SK-N-SH treated with all-trans-retinoic acid at 6 μM for 48 hours (cell line): ENCODE data around the gene ADAM22.
A peak's percentile ranks its signal among the peaks of the same experiment; 100 is the strongest.

Source experiments
- ATAC-seq: fragments of 200-7000 bp; cut with Tn5 transposase; 3 replicates; pipeline ENCODE4 v1.9.1; 2020; ENCODE audit warnings: mild to moderate bottlenecking, moderate library complexity
- ESRRG ChIP-seq: fragments of 250-450 bp; sonication (Bioruptor Pico); IDR thresholded peaks from 2 replicates; pipeline ENCODE4 v1.6.1; 2021; ENCODE audit warnings: mild to moderate bottlenecking
- ISL1 ChIP-seq: fragments of 250-450 bp; sonication (Bioruptor Pico); IDR thresholded peaks from 2 replicates; pipeline ENCODE4 v2.1.2; 2022; ENCODE audit warnings: mild to moderate bottlenecking, moderate library complexity
- OSR1 ChIP-seq: fragments of 250-450 bp; sonication (Bioruptor Pico); IDR thresholded peaks from 2 replicates; pipeline ENCODE4 v1.8.0; 2022; ENCODE audit warnings: moderate library complexity, mild to moderate bottlenecking, inconsistent platforms
- PATZ1 ChIP-seq: fragments of 250-450 bp; sonication (Bioruptor Pico); IDR thresholded peaks from 2 replicates; pipeline ENCODE4 v1.8.0; 2020; ENCODE audit warnings: mild to moderate bottlenecking, moderate library complexity, borderline replicate concordance
- PPARA ChIP-seq: fragments of 250-450 bp; sonication (Bioruptor Pico); IDR thresholded peaks from 2 replicates; pipeline ENCODE4 v1.5.0; 2020; ENCODE audit warnings: mild to moderate bottlenecking, borderline replicate concordance
- RARB ChIP-seq: fragments of 250-450 bp; sonication (Bioruptor Pico); IDR thresholded peaks from 2 replicates; pipeline ENCODE4 v1.8.0; 2021; ENCODE audit warnings: mild to moderate bottlenecking, moderate library complexity
- SNAI2 ChIP-seq: fragments of 250-450 bp; sonication (Bioruptor Pico); IDR thresholded peaks from 2 replicates; pipeline ENCODE4 v1.5.0; 2020; ENCODE audit warnings: mild to moderate bottlenecking, moderate library complexity
- TCF4 ChIP-seq: fragments of 250-450 bp; sonication (Bioruptor Pico); IDR thresholded peaks from 2 replicates; pipeline ENCODE4 v1.8.0; 2021; ENCODE audit warnings: mild to moderate bottlenecking, moderate library complexity, borderline replicate concordance
- TOX ChIP-seq: fragments of 250-450 bp; sonication (Bioruptor Pico); IDR thresholded peaks from 2 replicates; pipeline ENCODE4 v1.8.0; 2021; ENCODE audit warnings: mild to moderate bottlenecking, moderate library complexity, borderline replicate concordance
- ZC3H10 ChIP-seq: fragments of 250-450 bp; sonication (Bioruptor Pico); IDR thresholded peaks from 2 replicates; pipeline ENCODE4 v1.5.1; 2021; ENCODE audit warnings: mild to moderate bottlenecking, moderate library complexity
- ZFP3 ChIP-seq: fragments of 250-450 bp; sonication (Bioruptor Pico); IDR thresholded peaks from 2 replicates; pipeline ENCODE4 v1.5.0; 2020; ENCODE audit warnings: mild to moderate bottlenecking, moderate library complexity
- ZFP30 ChIP-seq: fragments of 450-650 bp; formaldehyde crosslinking; IDR thresholded peaks from 2 replicates; pipeline ENCODE4 v1.5.0; 2022; ENCODE audit warnings: mild to moderate bottlenecking, moderate library complexity
- ZNF565 ChIP-seq: fragments of 450-650 bp; formaldehyde crosslinking; conservative IDR thresholded peaks from 2 replicates; pipeline ENCODE4 v1.5.0; 2020; ENCODE audit warnings: low read depth, mild to moderate bottlenecking, moderate library complexity
- ZNF70 ChIP-seq: fragments of 450-650 bp; formaldehyde crosslinking; IDR thresholded peaks from 2 replicates; pipeline ENCODE4 v1.5.0; 2020; ENCODE audit warnings: mild to moderate bottlenecking, moderate library complexity
- ZNF8 ChIP-seq: fragments of 450-650 bp; formaldehyde crosslinking; IDR thresholded peaks from 2 replicates; pipeline ENCODE4 v1.5.0; 2020; ENCODE audit warnings: mild to moderate bottlenecking, moderate library complexity
- TF ChIP-seq, protein P1 (sequence below): fragments of 250-450 bp; sonication (Bioruptor Pico); IDR thresholded peaks from 2 replicates; pipeline ENCODE4 v1.5.1; 2020; ENCODE audit warnings: low read depth, mild to moderate bottlenecking, moderate library complexity
- TF ChIP-seq, protein P2 (sequence below): fragments of 250-450 bp; sonication (Bioruptor Pico); IDR thresholded peaks from 2 replicates; pipeline ENCODE4 v1.5.1; 2021; ENCODE audit warnings: mild to moderate bottlenecking, moderate library complexity
- TF ChIP-seq, protein P3 (sequence below): fragments of 250-450 bp; sonication (Bioruptor Pico); IDR thresholded peaks from 2 replicates; pipeline ENCODE4 v1.8.0; 2021; ENCODE audit warnings: low read depth, mild to moderate bottlenecking, moderate library complexity, borderline replicate concordance

ADAM22 gene

GRCh38 chr7:88169717-88170320 is 235.8 kb downstream of the ADAM22 start:
- ATAC-seq: peak; percentile 77
- TF ChIP-seq ZNF565 (CRISPR knock-in tag) (no peak), PPARA (CRISPR knock-in tag) (no peak), SNAI2 (CRISPR knock-in tag) (no peak), TOX (CRISPR knock-in tag) (no peak), OSR1 (CRISPR knock-in tag) (no peak), ZNF70 (CRISPR knock-in tag) (no peak), ZC3H10 (CRISPR knock-in tag) (no peak), ESRRG (no peak), ZFP30 (CRISPR knock-in tag) (no peak)
- TF ChIP-seq, protein P1, sequence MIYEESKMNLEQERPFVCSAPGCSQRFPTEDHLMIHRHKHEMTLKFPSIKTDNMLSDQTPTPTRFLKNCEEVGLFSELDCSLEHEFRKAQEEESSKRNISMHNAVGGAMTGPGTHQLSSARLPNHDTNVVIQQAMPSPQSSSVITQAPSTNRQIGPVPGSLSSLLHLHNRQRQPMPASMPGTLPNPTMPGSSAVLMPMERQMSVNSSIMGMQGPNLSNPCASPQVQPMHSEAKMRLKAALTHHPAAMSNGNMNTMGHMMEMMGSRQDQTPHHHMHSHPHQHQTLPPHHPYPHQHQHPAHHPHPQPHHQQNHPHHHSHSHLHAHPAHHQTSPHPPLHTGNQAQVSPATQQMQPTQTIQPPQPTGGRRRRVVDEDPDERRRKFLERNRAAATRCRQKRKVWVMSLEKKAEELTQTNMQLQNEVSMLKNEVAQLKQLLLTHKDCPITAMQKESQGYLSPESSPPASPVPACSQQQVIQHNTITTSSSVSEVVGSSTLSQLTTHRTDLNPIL: no peak
- TF ChIP-seq, protein P2, sequence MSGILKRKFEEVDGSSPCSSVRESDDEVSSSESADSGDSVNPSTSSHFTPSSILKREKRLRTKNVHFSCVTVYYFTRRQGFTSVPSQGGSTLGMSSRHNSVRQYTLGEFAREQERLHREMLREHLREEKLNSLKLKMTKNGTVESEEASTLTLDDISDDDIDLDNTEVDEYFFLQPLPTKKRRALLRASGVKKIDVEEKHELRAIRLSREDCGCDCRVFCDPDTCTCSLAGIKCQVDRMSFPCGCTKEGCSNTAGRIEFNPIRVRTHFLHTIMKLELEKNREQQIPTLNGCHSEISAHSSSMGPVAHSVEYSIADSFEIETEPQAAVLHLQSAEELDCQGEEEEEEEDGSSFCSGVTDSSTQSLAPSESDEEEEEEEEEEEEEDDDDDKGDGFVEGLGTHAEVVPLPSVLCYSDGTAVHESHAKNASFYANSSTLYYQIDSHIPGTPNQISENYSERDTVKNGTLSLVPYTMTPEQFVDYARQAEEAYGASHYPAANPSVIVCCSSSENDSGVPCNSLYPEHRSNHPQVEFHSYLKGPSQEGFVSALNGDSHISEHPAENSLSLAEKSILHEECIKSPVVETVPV (CRISPR knock-in tag): no peak

- ATAC-seq: no peak
- TF ChIP-seq ZC3H10 (CRISPR knock-in tag): 0 out of 2 replicates have a peak, but pooled peaks have one; percentile 5
- no peak for TF ChIP-seq TCF4
Observed at GRCh38 chr7:88172842-88173241, 238.8 kb downstream of the ADAM22 start.

DNA sequence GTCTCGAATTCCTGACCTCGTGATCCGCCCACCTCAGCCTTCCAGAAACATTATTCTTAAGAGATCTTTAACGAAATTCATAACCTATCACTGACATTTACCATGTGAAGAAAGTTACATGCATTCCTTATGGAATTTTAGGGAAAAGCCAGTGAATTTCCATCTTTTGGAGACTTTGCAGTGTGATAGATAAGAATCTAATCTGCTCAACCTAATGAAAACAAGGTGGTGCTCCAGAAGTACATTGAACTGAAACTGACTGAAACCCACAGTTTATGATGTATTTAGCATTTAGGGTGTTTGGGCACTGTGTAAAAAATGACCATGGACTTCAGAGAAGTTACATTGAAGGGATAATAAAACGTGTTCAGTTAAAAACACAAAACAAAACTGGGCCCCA is 242.1 kb downstream of the ADAM22 start:
- TF ChIP-seq ISL1 (no peak), PATZ1 (CRISPR knock-in tag) (no peak), TCF4 (peak; percentile 69; the same call in 1 of the 2 replicates)
- TF ChIP-seq, protein P1: no peak
- TF ChIP-seq, protein P3, sequence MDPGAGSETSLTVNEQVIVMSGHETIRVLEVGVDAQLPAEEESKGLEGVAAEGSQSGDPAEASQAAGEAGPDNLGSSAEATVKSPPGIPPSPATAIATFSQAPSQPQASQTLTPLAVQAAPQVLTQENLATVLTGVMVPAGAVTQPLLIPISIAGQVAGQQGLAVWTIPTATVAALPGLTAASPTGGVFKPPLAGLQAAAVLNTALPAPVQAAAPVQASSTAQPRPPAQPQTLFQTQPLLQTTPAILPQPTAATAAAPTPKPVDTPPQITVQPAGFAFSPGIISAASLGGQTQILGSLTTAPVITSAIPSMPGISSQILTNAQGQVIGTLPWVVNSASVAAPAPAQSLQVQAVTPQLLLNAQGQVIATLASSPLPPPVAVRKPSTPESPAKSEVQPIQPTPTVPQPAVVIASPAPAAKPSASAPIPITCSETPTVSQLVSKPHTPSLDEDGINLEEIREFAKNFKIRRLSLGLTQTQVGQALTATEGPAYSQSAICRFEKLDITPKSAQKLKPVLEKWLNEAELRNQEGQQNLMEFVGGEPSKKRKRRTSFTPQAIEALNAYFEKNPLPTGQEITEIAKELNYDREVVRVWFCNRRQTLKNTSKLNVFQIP (CRISPR knock-in tag): no peak
- ATAC-seq: no peak

GRCh38 chr7:88183051-88183450 is 249.0 kb downstream of the ADAM22 start:
- no peak for ATAC-seq
- TF ChIP-seq ZNF8 (CRISPR knock-in tag): no peak
- TF ChIP-seq RARB (CRISPR knock-in tag): no peak
- TF ChIP-seq PPARA (CRISPR knock-in tag): no peak
- TF ChIP-seq ISL1: no peak
- TF ChIP-seq ZNF70 (CRISPR knock-in tag): no peak
- TF ChIP-seq ZFP30 (CRISPR knock-in tag): no peak

GRCh38 chr7:88184848-88185304 is 250.8 kb downstream of the ADAM22 start:
- TF ChIP-seq ZFP3 (CRISPR knock-in tag): peak; percentile 79
- TF ChIP-seq PATZ1 (CRISPR knock-in tag): no peak
- peak; percentile 66 for ATAC-seq
